ENCODE data around the gene CCDC175.

Gene CCDC175

DNA sequence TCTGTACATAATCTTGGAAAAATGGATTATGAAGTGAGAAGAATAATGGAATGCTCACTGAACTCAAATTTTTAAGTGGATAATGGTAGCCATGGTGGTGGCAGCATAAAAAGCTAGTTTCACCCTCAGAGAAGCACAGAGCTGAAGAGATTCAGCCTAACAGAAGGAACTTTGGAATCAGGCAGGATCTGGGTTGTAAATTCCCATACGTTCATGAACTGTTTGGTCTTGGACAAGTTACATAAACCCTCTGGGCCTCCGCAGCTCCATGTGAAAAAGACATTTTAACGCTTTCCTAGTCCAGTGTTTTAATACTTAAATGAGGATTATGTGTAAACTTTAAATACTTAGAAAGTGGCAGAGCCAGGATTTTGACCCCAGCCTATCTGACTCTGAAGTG is 65.6 kb downstream of the CCDC175 start:
- Histone ChIP-seq H3K36me3 (ENCODE audit: insufficient read depth, low read length) (no peaks in the 10 kb centered on the region), H3K9ac (ENCODE audit: low read depth, low read length, poor library complexity, severe bottlenecking) (no peak overlapping the region), H3K79me2 (ENCODE audit: insufficient read depth, low read length) (no peaks in the 10 kb centered on the region), H3K4me1 (ENCODE audit: insufficient read depth, low read length, poor library complexity, severe bottlenecking) (no peaks in the 10 kb centered on the region), H3K27me3 (ENCODE audit: insufficient read depth, low read length, poor library complexity, severe bottlenecking) (no peaks in the 10 kb centered on the region), H2AFZ (ENCODE audit: low read length) (no peak overlapping the region), H3K4me3 (ENCODE audit: low read length, poor library complexity, severe bottlenecking) (no peak overlapping the region), H4K20me1 (ENCODE audit: insufficient read depth, low read length, poor library complexity, severe bottlenecking) (no peaks in the 10 kb centered on the region), H3K4me2 (ENCODE audit: low read depth, low read length, poor library complexity, severe bottlenecking) (no peak overlapping the region), H3K9me3 (ENCODE audit: insufficient read depth, low read depth, low read length) (no peaks in the 10 kb centered on the region), H3F3A (ENCODE audit: low read depth) (no peaks in the 10 kb centered on the region), H3K9me2 (replicated peaks; ENCODE audit: low read depth, low read length) (no peaks in the 10 kb centered on the region)
- TF ChIP-seq EZH2phosphoT487 (IDR thresholded peaks at IDR 0.05; ENCODE audit: borderline replicate concordance): no peak
- TF ChIP-seq, protein P1, sequence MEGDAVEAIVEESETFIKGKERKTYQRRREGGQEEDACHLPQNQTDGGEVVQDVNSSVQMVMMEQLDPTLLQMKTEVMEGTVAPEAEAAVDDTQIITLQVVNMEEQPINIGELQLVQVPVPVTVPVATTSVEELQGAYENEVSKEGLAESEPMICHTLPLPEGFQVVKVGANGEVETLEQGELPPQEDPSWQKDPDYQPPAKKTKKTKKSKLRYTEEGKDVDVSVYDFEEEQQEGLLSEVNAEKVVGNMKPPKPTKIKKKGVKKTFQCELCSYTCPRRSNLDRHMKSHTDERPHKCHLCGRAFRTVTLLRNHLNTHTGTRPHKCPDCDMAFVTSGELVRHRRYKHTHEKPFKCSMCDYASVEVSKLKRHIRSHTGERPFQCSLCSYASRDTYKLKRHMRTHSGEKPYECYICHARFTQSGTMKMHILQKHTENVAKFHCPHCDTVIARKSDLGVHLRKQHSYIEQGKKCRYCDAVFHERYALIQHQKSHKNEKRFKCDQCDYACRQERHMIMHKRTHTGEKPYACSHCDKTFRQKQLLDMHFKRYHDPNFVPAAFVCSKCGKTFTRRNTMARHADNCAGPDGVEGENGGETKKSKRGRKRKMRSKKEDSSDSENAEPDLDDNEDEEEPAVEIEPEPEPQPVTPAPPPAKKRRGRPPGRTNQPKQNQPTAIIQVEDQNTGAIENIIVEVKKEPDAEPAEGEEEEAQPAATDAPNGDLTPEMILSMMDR (conservative IDR thresholded peaks at IDR 0.05; ENCODE audit: low read length): no peak

DNA sequence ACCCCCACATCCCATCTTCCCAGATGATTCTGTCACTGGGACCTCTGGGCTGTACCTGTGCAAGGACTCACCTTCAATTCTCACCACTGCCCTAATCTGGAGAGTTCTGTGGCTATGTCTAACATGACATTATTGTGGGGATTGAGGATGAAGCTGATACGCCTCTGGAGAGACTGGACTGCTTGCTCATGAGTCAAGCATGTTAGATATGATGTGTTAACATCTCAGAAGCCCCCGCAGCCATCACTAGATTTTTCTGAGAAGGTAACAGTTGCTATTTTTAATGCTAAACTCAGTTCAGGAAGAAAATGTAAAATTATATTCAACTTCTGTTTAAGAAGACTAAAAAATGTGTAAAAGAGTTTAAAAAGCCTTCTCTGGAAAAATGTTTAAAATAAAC is 66.6 kb downstream of the CCDC175 start:
- no peak overlapping the region for H2AFZ ChIP-seq (ENCODE audit: low read length)
- H4K20me1 ChIP-seq (ENCODE audit: insufficient read depth, low read length, poor library complexity, severe bottlenecking): no peaks in the 10 kb centered on the region
- H3K27me3 ChIP-seq (ENCODE audit: insufficient read depth, low read length, poor library complexity, severe bottlenecking): no peaks in the 10 kb centered on the region
- H3K4me3 ChIP-seq (ENCODE audit: low read length, poor library complexity, severe bottlenecking): no peak overlapping the region
- no peaks in the 10 kb centered on the region for H3K9me2 ChIP-seq (replicated peaks; ENCODE audit: low read depth, low read length)
- H3F3A ChIP-seq (ENCODE audit: low read depth): no peaks in the 10 kb centered on the region
- no peak overlapping the region for H3K4me2 ChIP-seq (ENCODE audit: low read depth, low read length, poor library complexity, severe bottlenecking)
- H3K9me3 ChIP-seq (ENCODE audit: insufficient read depth, low read depth, low read length): no peaks in the 10 kb centered on the region
- H3K4me1 ChIP-seq (ENCODE audit: insufficient read depth, low read length, poor library complexity, severe bottlenecking): peaks cover under 1% of the 10 kb centered on the region
- H3K79me2 ChIP-seq (ENCODE audit: insufficient read depth, low read length): no peaks in the 10 kb centered on the region
- no peak overlapping the region for H3K9ac ChIP-seq (ENCODE audit: low read depth, low read length, poor library complexity, severe bottlenecking)
- TF ChIP-seq, protein P1 (conservative IDR thresholded peaks at IDR 0.05; ENCODE audit: low read length): no peak
- no peak for TF ChIP-seq EZH2phosphoT487 (IDR thresholded peaks at IDR 0.05; ENCODE audit: borderline replicate concordance)
- no peaks in the 10 kb centered on the region for H3K36me3 ChIP-seq (ENCODE audit: insufficient read depth, low read length)

DNA sequence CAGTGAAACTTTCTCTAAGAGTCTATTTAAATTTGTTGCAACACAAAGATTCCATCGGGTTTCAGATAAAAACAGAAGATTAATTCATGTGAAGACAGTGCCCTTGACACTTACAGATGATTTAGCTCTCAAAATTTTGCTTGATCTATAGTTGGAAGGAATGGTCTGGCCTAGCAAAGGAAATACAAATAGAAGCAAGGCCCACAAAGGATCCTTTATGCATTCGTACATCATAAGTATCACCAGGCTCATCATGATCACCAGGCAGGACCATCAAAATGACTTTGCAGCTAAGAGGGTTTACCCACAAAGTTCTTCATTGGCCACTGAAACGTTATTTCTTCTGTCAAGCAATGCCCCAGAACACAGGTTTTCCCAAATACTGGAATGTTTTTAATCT is 67.5 kb downstream of the CCDC175 start:
- Histone ChIP-seq H3K9me3 (ENCODE audit: insufficient read depth, low read depth, low read length) (no peaks in the 10 kb centered on the region), H3K36me3 (ENCODE audit: insufficient read depth, low read length) (peaks cover 2% of the 10 kb centered on the region; the same call in 1 of the 2 replicates), H3K4me2 (ENCODE audit: low read depth, low read length, poor library complexity, severe bottlenecking) (no peak overlapping the region), H3K9me2 (replicated peaks; ENCODE audit: low read depth, low read length) (no peaks in the 10 kb centered on the region), H3K9ac (ENCODE audit: low read depth, low read length, poor library complexity, severe bottlenecking) (no peak overlapping the region), H4K20me1 (ENCODE audit: insufficient read depth, low read length, poor library complexity, severe bottlenecking) (no peaks in the 10 kb centered on the region), H3K4me1 (ENCODE audit: insufficient read depth, low read length, poor library complexity, severe bottlenecking) (peaks cover 4% of the 10 kb centered on the region), H2AFZ (ENCODE audit: low read length) (no peak overlapping the region), H3K4me3 (ENCODE audit: low read length, poor library complexity, severe bottlenecking) (no peak overlapping the region), H3K79me2 (ENCODE audit: insufficient read depth, low read length) (no peaks in the 10 kb centered on the region), H3F3A (ENCODE audit: low read depth) (no peaks in the 10 kb centered on the region), H3K27me3 (ENCODE audit: insufficient read depth, low read length, poor library complexity, severe bottlenecking) (no peaks in the 10 kb centered on the region)
- no peak for TF ChIP-seq EZH2phosphoT487 (IDR thresholded peaks at IDR 0.05; ENCODE audit: borderline replicate concordance)
- TF ChIP-seq, protein P1 (conservative IDR thresholded peaks at IDR 0.05; ENCODE audit: low read length): no peak
